Upper lobe of right lung (tissue), 1 donor: Measurements from ENCODE around the gene ARTN. TPM values are rescaled to one million over a fixed set of nuclear protein-coding genes. Genes with fewer than 3 reads are reported as not detected.

Experiments
- ATAC-seq: fragments of 200-7000 bp; cut with Tn5 transposase; one replicate; pipeline ENCODE4 v1.9.1; 2020; ENCODE audit warnings: mild to moderate bottlenecking, moderate library complexity
- DNase-seq: peaks from one replicate; pipeline ENCODE4 v3.0.0-alpha.2; 2020
- H3K27ac ChIP-seq: fragments of 200-600 bp; one replicate; pipeline ENCODE4 v1.8.0; 2022
- H3K27me3 ChIP-seq: fragments of 200-600 bp; one replicate; pipeline ENCODE4 v1.8.0; 2022; ENCODE audit warnings: mild to moderate bottlenecking
- H3K36me3 ChIP-seq: fragments of 200-600 bp; one replicate; pipeline ENCODE4 v1.8.0; 2022
- H3K4me1 ChIP-seq: fragments of 200-600 bp; one replicate; pipeline ENCODE4 v1.8.0; 2022
- H3K4me3 ChIP-seq: fragments of 200-600 bp; one replicate; pipeline ENCODE4 v1.8.0; 2022; ENCODE audit warnings: mild to moderate bottlenecking
- H3K9me3 ChIP-seq: fragments of 200-600 bp; one replicate; pipeline ENCODE4 v1.8.0; 2022
- intact Hi-C: fragments of 100-400 bp; cut with DNase I; formaldehyde crosslinking; loops from one replicate; pipeline ENCODE4 v1.11.0; 2022
- total RNA-seq: library from RNA; stranded (reverse); fragmentation: NEBNext Ultra II Directional; extraction: Animal tissue kit (Norgen Biotek cat#: 25700); gene quantifications from one replicate; pipeline ENCODE4 v1.2.1, GENCODE V29; 2021
- TF ChIP-seq, protein P1 (sequence below): fragments of 200-600 bp; IDR thresholded peaks from one replicate; pipeline ENCODE4 v1.8.0; 2022; ENCODE audit warnings: antibody characterized with exemption
- donor health status: DM: no; HTN: yes; CAD: no; lungs with severe emphysema.

Gene ARTN
- total RNA-seq, 1 donor from 2014 or later, result 0.43 TPM

DNA sequence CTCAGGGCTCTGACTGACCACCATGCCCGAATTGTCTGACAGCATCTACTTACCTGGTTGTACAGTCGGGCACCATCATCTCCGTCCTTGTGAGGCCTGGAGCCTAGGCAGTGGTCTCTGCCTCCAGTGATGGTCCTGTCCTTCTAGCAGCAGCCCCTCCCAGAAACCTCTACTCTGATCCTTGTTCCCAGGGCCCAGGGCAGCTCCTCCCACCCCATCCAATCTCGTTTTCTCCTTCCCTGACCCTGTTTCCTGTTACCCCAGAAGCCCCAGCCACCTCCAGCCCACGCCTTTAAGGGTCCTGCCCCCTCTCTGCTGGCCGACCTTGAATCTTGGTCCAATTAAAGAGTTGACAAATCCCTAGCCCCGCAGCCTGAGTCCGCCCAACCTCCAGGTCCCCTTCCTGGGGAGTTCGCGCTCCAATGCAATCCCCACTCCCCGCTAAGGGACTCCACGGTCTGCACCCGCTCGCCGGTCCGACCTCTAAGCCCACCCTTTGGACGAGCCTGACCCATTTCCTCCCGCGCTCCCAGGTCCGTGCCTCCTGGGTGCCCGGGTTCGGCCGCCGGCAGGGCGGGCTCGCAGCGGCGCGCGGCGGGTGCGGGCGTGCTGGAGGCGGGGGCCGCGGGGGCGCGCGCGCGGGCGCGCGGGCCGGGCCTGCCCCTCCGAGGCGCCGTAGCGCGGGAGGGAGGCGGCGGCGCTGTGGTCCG is 45.1 kb downstream of the ARTN start, which contains the start of gene B4GALT2:
B4GALT2 (plus strand) TSS at position 660 of the 710 bp plus-strand sequence. CDS start 1,951 bp downstream, outside the sequence.
- intact Hi-C loops, result no loop called here
- Histone ChIP-seq H3K4me3 (peak within 1 kb of the TSS; percentile 73), H3K27me3 (no peaks in the 10 kb centered on the region), H3K9me3 (no peaks in the 10 kb centered on the region), H3K4me1 (peaks cover 31% of the 10 kb centered on the region), H3K27ac (peak within 1 kb of the TSS; percentile 51), H3K36me3 (peaks cover 23% of the 10 kb centered on the region)
- ATAC-seq (peak; percentile 17), DNase-seq (peak; percentile 78)
- TF ChIP-seq, protein P1, sequence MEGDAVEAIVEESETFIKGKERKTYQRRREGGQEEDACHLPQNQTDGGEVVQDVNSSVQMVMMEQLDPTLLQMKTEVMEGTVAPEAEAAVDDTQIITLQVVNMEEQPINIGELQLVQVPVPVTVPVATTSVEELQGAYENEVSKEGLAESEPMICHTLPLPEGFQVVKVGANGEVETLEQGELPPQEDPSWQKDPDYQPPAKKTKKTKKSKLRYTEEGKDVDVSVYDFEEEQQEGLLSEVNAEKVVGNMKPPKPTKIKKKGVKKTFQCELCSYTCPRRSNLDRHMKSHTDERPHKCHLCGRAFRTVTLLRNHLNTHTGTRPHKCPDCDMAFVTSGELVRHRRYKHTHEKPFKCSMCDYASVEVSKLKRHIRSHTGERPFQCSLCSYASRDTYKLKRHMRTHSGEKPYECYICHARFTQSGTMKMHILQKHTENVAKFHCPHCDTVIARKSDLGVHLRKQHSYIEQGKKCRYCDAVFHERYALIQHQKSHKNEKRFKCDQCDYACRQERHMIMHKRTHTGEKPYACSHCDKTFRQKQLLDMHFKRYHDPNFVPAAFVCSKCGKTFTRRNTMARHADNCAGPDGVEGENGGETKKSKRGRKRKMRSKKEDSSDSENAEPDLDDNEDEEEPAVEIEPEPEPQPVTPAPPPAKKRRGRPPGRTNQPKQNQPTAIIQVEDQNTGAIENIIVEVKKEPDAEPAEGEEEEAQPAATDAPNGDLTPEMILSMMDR, result no peak

DNA sequence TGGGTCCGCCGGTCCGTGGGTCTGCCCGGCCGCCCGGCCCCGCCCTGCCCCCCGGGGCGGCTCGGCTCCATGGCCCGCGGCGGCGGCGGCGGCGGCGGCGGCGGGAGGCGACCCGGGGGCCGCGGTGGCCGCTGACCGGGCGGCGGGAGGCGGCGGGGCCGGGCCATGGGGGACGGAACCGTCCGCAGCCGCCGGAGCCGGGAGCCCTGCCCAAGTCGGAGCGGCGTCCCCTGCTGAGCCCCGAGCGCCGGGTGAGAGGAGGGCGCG is 45.6 kb downstream of the ARTN start:
- Histone ChIP-seq H3K36me3 (peaks cover 23% of the 10 kb centered on the region), H3K4me3 (peak overlapping the region; percentile 73), H3K4me1 (peaks cover 31% of the 10 kb centered on the region), H3K9me3 (no peaks in the 10 kb centered on the region), H3K27ac (peak overlapping the region; percentile 51), H3K27me3 (no peaks in the 10 kb centered on the region)
- ATAC-seq (no peak), DNase-seq (no peak)
- intact Hi-C loops, result no loop called here
- TF ChIP-seq, protein P1, result no peak

DNA sequence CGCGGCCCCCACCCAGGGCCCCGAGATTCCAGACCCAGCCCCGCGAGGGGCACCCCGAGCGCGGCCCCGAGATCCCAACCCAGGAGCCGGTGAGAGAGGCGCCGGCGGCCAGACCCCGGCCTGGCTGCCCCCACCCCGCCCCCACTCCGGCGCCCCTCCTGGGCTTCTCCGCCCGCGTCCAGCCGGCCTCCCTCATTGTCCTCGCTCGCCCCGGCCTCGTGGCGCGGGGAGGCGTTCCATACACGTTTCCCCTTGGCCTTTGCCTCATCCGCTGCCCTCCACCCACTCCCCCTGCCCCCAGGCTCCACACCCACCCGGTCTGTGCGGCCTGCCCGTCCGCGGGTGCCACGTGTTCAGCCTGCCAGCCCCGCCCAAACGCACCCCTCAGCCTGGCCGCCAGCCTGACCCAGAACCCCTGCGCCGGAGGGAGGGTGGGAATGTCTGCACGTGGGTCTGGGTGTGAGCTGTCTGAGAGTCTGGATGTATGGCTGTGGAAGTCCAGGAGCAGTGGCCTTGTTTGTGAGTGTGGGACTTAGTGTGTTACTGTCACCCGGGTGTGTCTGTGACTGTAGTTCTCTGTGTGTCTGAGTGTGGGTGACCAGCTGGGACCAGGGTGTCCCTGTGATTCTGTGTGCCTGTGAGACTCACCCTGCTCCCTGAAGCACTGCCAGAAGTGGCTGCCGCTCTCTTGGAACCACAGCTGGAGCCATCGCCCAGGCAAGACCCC is 46.1 kb downstream of the ARTN start:
- TF ChIP-seq, protein P1, result no peak
- Histone ChIP-seq H3K4me3 (peak overlapping the region; percentile 73), H3K36me3 (peaks cover 23% of the 10 kb centered on the region), H3K27me3 (no peaks in the 10 kb centered on the region), H3K4me1 (peaks cover 31% of the 10 kb centered on the region), H3K9me3 (no peaks in the 10 kb centered on the region), H3K27ac (peak overlapping the region; percentile 51)
- DNase-seq (peak; percentile 83), ATAC-seq (peak; percentile 35)
- intact Hi-C loops, result no loop called here

DNA sequence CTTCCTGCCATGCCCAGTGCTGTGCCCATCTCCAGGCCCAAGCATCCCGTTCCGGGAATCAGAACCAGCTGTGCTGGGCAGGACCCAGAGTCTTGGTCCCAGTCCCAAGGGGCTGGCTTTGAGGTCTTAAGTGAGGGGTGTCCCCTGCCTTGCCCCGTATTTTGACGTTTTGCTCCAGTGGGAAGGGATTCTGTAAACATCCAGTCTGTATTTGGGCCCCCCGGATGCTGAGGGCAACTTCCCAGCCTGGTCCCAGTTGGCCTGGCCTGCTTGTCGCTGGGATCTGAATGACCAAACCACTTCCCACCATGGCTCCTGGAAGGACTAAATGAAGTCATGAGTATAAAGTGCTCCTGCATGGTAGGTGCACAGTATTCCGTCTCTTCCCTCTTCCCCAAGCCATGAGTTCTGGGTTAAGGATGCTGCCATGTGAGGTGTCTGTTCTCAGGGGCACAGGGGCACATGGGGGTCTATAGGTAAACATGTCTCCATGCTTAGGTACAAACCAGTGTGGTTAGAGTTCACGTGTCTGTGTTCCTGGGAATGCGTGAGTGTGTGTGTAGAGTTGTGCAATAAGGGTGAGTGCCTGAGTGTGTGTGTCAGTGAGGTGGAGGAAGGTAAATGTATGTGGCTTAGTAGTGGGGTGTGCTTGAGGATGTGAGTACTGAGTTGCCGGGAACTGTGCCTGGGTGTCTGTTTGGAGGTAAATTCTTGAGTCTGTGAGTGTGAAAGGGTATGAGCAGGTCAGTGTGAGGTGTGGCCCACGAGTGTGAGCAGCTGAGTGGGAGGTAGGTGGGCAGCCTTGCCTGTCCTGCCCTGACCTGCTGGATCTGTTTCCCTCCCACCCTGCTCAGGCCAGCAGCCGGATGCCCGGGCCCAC is 46.9 kb downstream of the ARTN start:
- peaks cover 23% of the 10 kb centered on the region for H3K36me3 ChIP-seq
- no peak overlapping the region for H3K27ac ChIP-seq

DNA sequence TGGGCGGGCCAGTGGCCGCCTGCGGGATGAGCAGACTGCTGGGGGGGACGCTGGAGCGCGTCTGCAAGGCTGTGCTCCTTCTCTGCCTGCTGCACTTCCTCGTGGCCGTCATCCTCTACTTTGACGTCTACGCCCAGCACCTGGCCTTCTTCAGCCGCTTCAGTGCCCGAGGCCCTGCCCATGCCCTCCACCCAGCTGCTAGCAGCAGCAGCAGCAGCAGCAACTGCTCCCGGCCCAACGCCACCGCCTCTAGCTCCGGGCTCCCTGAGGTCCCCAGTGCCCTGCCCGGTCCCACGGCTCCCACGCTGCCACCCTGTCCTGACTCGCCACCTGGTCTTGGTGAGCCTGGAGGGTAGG is 47.5 kb downstream of the ARTN start:
- intact Hi-C loops, result no loop called here
- Histone ChIP-seq H3K27ac (no peak overlapping the region), H3K4me3 (no peak overlapping the region), H3K4me1 (peaks cover 24% of the 10 kb centered on the region), H3K36me3 (peaks cover 23% of the 10 kb centered on the region), H3K27me3 (no peaks in the 10 kb centered on the region), H3K9me3 (no peaks in the 10 kb centered on the region)
- peak; percentile 64 for DNase-seq
- ATAC-seq, result no peak
- TF ChIP-seq, protein P1, result no peak

More for the DNA sequence above, 46.9 kb downstream of the ARTN start:
- H3K4me3 ChIP-seq, result peak overlapping the region; percentile 73
- H3K9me3 ChIP-seq, result no peaks in the 10 kb centered on the region
- H3K4me1 ChIP-seq, result peaks cover 30% of the 10 kb centered on the region
- DNase-seq (no peak), ATAC-seq (no peak)
- TF ChIP-seq, protein P1, result no peak
- intact Hi-C loops, result no loop called here
- no peaks in the 10 kb centered on the region for H3K27me3 ChIP-seq
